IMR-90 (cell line): ENCODE results near the gene IL1RAPL1. TPM values are rescaled to one million over a fixed set of nuclear protein-coding genes. Genes with fewer than 3 reads are reported as not detected.

Source experiments
- ATAC-seq: fragments of 200-7000 bp; cut with Tn5 transposase; 2 replicates; pipeline ENCODE4 v1.9.1; 2020; ENCODE audit warnings: low read depth, mild to moderate bottlenecking, moderate library complexity
- BruUV-seq: library from RNA; stranded (reverse); fragments of 400-500 nt; replicated peaks from 2 replicates; lab custom pipeline; 2021; lab: Mats Ljungman, UMichigan
- CTCF ChIA-PET: fragments of 300-600 bp; formaldehyde crosslinking; extraction: SDS; loops from one replicate; lab custom pipeline; 2021; ENCODE audit warnings: antibody characterized with exemption; lab: Yijun Ruan, JAX
- POLR2A ChIA-PET: fragments of 300-600 bp; sonication (Branson Sonifier 250); formaldehyde crosslinking; loops from one replicate; lab custom pipeline; 2022; ENCODE audit warnings: antibody characterized with exemption; ENCODE audit not compliant: unreplicated experiment; lab: Charles Lee
- DNase-seq: peaks from one replicate; pipeline ENCODE4 v3.0.0; 2013
- H2AFZ ChIP-seq: replicated peaks from 2 replicates; pipeline ENCODE3; 2013; ENCODE audit warnings: low read length, mild to moderate bottlenecking; ENCODE audit not compliant: poor library complexity
- H2AK5ac ChIP-seq: 2 replicates; pipeline ENCODE4 v1.6.1; 2013; ENCODE audit warnings: low read depth, low read length, inconsistent platforms
- H2AK9ac ChIP-seq: replicated peaks from 2 replicates; pipeline ENCODE3; 2013; ENCODE audit warnings: mild to moderate bottlenecking, low read depth, low read length, moderate library complexity; ENCODE audit not compliant: poor library complexity
- H2BK120ac ChIP-seq: 2 replicates; pipeline ENCODE4 v1.6.1; 2013; ENCODE audit warnings: low read depth, low read length, inconsistent platforms
- H2BK15ac ChIP-seq: 3 replicates; pipeline ENCODE4 v1.6.1; 2013; ENCODE audit warnings: low read depth, low read length, inconsistent platforms
- H2BK20ac ChIP-seq: 2 replicates; pipeline ENCODE4 v1.6.1; 2013; ENCODE audit warnings: low read depth, mild to moderate bottlenecking, inconsistent platforms, low read length, moderate library complexity
- H2BK5ac ChIP-seq: 2 replicates; pipeline ENCODE4 v1.6.1; 2013; ENCODE audit warnings: mild to moderate bottlenecking, low read depth, low read length, inconsistent platforms; ENCODE audit not compliant: poor library complexity, severe bottlenecking
- H3K14ac ChIP-seq: replicated peaks from 2 replicates; pipeline ENCODE4 v1.6.1; 2013; ENCODE audit warnings: low read depth, low read length, inconsistent platforms
- H3K18ac ChIP-seq: 2 replicates; pipeline ENCODE4 v1.6.1; 2013; ENCODE audit warnings: low read depth, low read length, control low read depth
- H3K23ac ChIP-seq: 2 replicates; pipeline ENCODE4 v1.6.1; 2013; ENCODE audit warnings: low read depth, low read length, inconsistent platforms
- H3K27ac ChIP-seq: 2 replicates; pipeline ENCODE4 v1.5.1; 2013; ENCODE audit warnings: mild to moderate bottlenecking, control low read depth, low read length; ENCODE audit not compliant: insufficient read depth
- H3K27me3 ChIP-seq: 2 replicates; pipeline ENCODE4 v1.6.1; 2013; ENCODE audit warnings: low read length; ENCODE audit not compliant: control insufficient read depth, insufficient read depth
- H3K36me3 ChIP-seq: 2 replicates; pipeline ENCODE4 v1.6.1; 2013; ENCODE audit warnings: low read length, mixed read lengths; ENCODE audit not compliant: control insufficient read depth, insufficient read depth
- H3K4ac ChIP-seq: 2 replicates; pipeline ENCODE4 v1.6.1; 2013; ENCODE audit warnings: low read depth, low read length, inconsistent platforms
- H3K4me1 ChIP-seq: 2 replicates; pipeline ENCODE4 v1.6.1; 2013; ENCODE audit warnings: low read length, mixed read lengths; ENCODE audit not compliant: control insufficient read depth, insufficient read depth
- H3K4me2 ChIP-seq: 2 replicates; pipeline ENCODE4 v1.6.1; 2013; ENCODE audit warnings: low read depth, mild to moderate bottlenecking, control low read depth, low read length, moderate library complexity
- H3K4me3 ChIP-seq: 2 replicates; pipeline ENCODE4 v1.5.1; 2013; ENCODE audit warnings: low read depth, mild to moderate bottlenecking, control low read depth, low read length, moderate library complexity; ENCODE audit not compliant: insufficient read depth
- H3K56ac ChIP-seq: 2 replicates; pipeline ENCODE4 v1.6.1; 2013; ENCODE audit warnings: low read length, inconsistent platforms; ENCODE audit not compliant: insufficient read depth; ENCODE audit errors: extremely low read depth
- H3K79me1 ChIP-seq, 2 experiments: 2 replicates each; pipeline ENCODE4 v1.6.1; 2013; ENCODE audit warnings: low read length in 2 of 2, inconsistent platforms in 1 of 2, low read depth in 1 of 2
- H3K9ac ChIP-seq: 2 replicates; pipeline ENCODE4 v1.6.1; 2013; ENCODE audit warnings: low read depth, low read length, control low read depth
- H3K9me1 ChIP-seq: 2 replicates; pipeline ENCODE4 v1.6.1; 2013; ENCODE audit warnings: low read length, inconsistent platforms; ENCODE audit not compliant: insufficient read depth
- H3K9me3 ChIP-seq: 2 replicates; pipeline ENCODE4 v1.6.1; 2013; ENCODE audit warnings: low read length; ENCODE audit not compliant: control insufficient read depth, insufficient read depth
- H4K20me1 ChIP-seq: 2 replicates; pipeline ENCODE4 v1.6.1; 2013; ENCODE audit warnings: low read length, inconsistent platforms; ENCODE audit not compliant: insufficient read depth
- H4K5ac ChIP-seq: 2 replicates; pipeline ENCODE4 v1.6.1; 2013; ENCODE audit warnings: mild to moderate bottlenecking, low read depth, low read length, control low read depth
- H4K8ac ChIP-seq, 2 experiments: 2 replicates each; pipeline ENCODE4 v1.6.1; 2013; ENCODE audit warnings: low read depth in 2 of 2, low read length in 2 of 2, control low read depth in 1 of 2, inconsistent platforms in 1 of 2
- H4K91ac ChIP-seq: 2 replicates; pipeline ENCODE4 v1.6.1; 2013; ENCODE audit warnings: low read depth, low read length, inconsistent platforms; ENCODE audit not compliant: insufficient read depth
- BHLHE40 ChIP-seq: fragments of 150-350 bp; IDR thresholded peaks from 2 replicates; pipeline ENCODE4 v1.6.1; 2016; ENCODE audit warnings: mild to moderate bottlenecking, low read depth, low read length
- ELK1 ChIP-seq: fragments of 150-350 bp; IDR thresholded peaks from 2 replicates; pipeline ENCODE4 v1.6.1; 2016; ENCODE audit warnings: low read depth, mild to moderate bottlenecking, low read length, moderate library complexity, borderline replicate concordance
- FOS ChIP-seq: fragments of 150-350 bp; IDR thresholded peaks from 2 replicates; pipeline ENCODE4 v1.6.1; 2016; ENCODE audit warnings: low read depth, low read length
- MAFK ChIP-seq: IDR thresholded peaks from 2 replicates; pipeline ENCODE4 v1.6.1; 2012; ENCODE audit warnings: low read depth, low read length, improper control_type of control experiment
- MAZ ChIP-seq: IDR thresholded peaks from 2 replicates; pipeline ENCODE4 v1.6.1; 2012; ENCODE audit warnings: low read depth, mild to moderate bottlenecking, low read length, improper control_type of control experiment, moderate library complexity, borderline replicate concordance
- NFE2L2 ChIP-seq: fragments of 150-350 bp; IDR thresholded peaks from 2 replicates; pipeline ENCODE4 v1.6.1; 2016; ENCODE audit warnings: low read depth, mild to moderate bottlenecking, low read length
- POLR2A ChIP-seq: IDR thresholded peaks from 2 replicates; pipeline ENCODE4 v1.6.1; 2012; ENCODE audit warnings: mild to moderate bottlenecking, low read depth, low read length
- RAD21 ChIP-seq: IDR thresholded peaks from 2 replicates; pipeline ENCODE4 v1.6.1; 2012; ENCODE audit warnings: low read length, improper control_type of control experiment
- RFX5 ChIP-seq: IDR thresholded peaks from 2 replicates; pipeline ENCODE4 v1.8.0; 2012; ENCODE audit warnings: low read depth, mild to moderate bottlenecking, low read length, moderate library complexity
- SMC3 ChIP-seq: fragments of 150-350 bp; IDR thresholded peaks from 2 replicates; pipeline ENCODE4 v1.6.1; 2016; ENCODE audit warnings: low read depth, mild to moderate bottlenecking, antibody characterized with exemption, low read length, moderate library complexity
- WGBS, 2 experiments: methylation state at CpG; one replicate each; pipeline versions ENCODE4 v1.1.5 to v1.1.7; 2013; ENCODE audit warnings: missing lambda C conversion rate in 2 of 2; ENCODE audit not compliant: insufficient read length in 1 of 2; ENCODE audit errors: extremely low coverage in 2 of 2; 5-methylcytosine and 5-hydroxymethylcytosine counted together
- dilution Hi-C: fragments of 300-500 bp; cut with HindIII; formaldehyde crosslinking; loops from one replicate; pipeline ENCODE4 v1.14.3; 2018; ENCODE audit warnings: low sequenced_read_pairs; ENCODE audit not compliant: unreplicated experiment
- in situ Hi-C: fragments of 300-500 bp; cut with MboI; formaldehyde crosslinking; loops from 3 replicates; pipeline ENCODE4 v1.14.3; 2019; ENCODE audit warnings: low sequenced_read_pairs, inconsistent platforms, mixed read lengths
- intact Hi-C: fragments of 100-400 bp; cut with micrococcal nuclease; formaldehyde crosslinking; loops from 2 replicates; pipeline ENCODE4 v1.10.0; 2022
- polyA plus RNA-seq, 3 experiments: library from polyadenylated mRNA; depleted of rRNA; stranded (reverse); fragments of >200 nt; gene quantifications; 2 replicates each; pipeline ENCODE4 v1.2.3, GENCODE V29; 2012; ENCODE audit warnings: low replicate concordance in 1 of 3
- total RNA-seq: library from RNA; depleted of rRNA; stranded (reverse); fragments of >200 nt; gene quantifications from 2 replicates; pipeline ENCODE4 v1.2.3, GENCODE V29; 2012
- TF ChIP-seq, protein P1 (sequence below): fragments of 150-350 bp; IDR thresholded peaks from 2 replicates; pipeline ENCODE4 v1.6.1; 2017; ENCODE audit warnings: mild to moderate bottlenecking, antibody characterized with exemption, low read length, low read depth

Gene IL1RAPL1
- total and polyA plus RNA-seq, 2 of the 4 experiments (the other 2 are of a cell fraction): 1.5 to 9.0 TPM

- dilution Hi-C loops (no loop called here), in situ Hi-C loops (no loop called here), intact Hi-C loops (no loop called here)
- H3K4me2 ChIP-seq: no peak overlapping the region
- H3K79me1 ChIP-seq: no peaks in the 10 kb centered on the region
- H3K4me3 ChIP-seq: no peak overlapping the region
- H4K8ac ChIP-seq: no peak overlapping the region
- H3K4ac ChIP-seq: no peak overlapping the region
- BruUV-seq: no TSS peak
- no peaks in the 10 kb centered on the region for H3K9me3 ChIP-seq
- no CpG with 5 or more reads among the region's 2 CpGs for WGBS, 2 experiments
- H3K36me3 ChIP-seq: no peaks in the 10 kb centered on the region
- ChIA-PET CTCF (no interaction called here), POLR2A (no interaction called here)
- no peak overlapping the region for H3K27ac ChIP-seq
- no peak overlapping the region for H3K9ac ChIP-seq
- no peak overlapping the region for H4K91ac ChIP-seq
- no peak overlapping the region for H2BK15ac ChIP-seq
- no peak overlapping the region for H2BK120ac ChIP-seq
- H2BK20ac ChIP-seq: no peak overlapping the region
- H4K20me1 ChIP-seq: no peaks in the 10 kb centered on the region
- DNase-seq: no peak
- H2AFZ ChIP-seq: no peak overlapping the region
- H3K14ac ChIP-seq: no peak overlapping the region
- no peak overlapping the region for H2AK9ac ChIP-seq
- no peaks in the 10 kb centered on the region for H3K4me1 ChIP-seq
- H3K18ac ChIP-seq: no peak overlapping the region
- H4K5ac ChIP-seq: no peak overlapping the region
- H3K9me1 ChIP-seq: no peaks in the 10 kb centered on the region
- TF ChIP-seq BHLHE40 (no peak), MAZ (no peak), RFX5 (no peak), ELK1 (no peak), POLR2A (no peak), MAFK (no peak), RAD21 (no peak), FOS (no peak), SMC3 (no peak), NFE2L2 (no peak)
- TF ChIP-seq, protein P1, sequence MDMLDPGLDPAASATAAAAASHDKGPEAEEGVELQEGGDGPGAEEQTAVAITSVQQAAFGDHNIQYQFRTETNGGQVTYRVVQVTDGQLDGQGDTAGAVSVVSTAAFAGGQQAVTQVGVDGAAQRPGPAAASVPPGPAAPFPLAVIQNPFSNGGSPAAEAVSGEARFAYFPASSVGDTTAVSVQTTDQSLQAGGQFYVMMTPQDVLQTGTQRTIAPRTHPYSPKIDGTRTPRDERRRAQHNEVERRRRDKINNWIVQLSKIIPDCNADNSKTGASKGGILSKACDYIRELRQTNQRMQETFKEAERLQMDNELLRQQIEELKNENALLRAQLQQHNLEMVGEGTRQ: no peak
- H3K27me3 ChIP-seq: no peaks in the 10 kb centered on the region
- no peak overlapping the region for H3K56ac ChIP-seq
- ATAC-seq: no peak
- H3K23ac ChIP-seq: no peak overlapping the region
- H2AK5ac ChIP-seq: no peak overlapping the region
- H2BK5ac ChIP-seq: no peak overlapping the region
Observed at GRCh38 chrX:29461039-29461438, 873.8 kb downstream of the IL1RAPL1 start.
